SK-N-SH treated with all-trans-retinoic acid at 6 μM for 48 hours (cell line): ENCODE results near the gene DOCK11.

Experiments used
- ARNTL ChIP-seq: fragments of 450-650 bp; formaldehyde crosslinking; IDR thresholded peaks from 2 replicates; pipeline ENCODE4 v1.5.0; 2020; ENCODE audit warnings: low read depth, mild to moderate bottlenecking, moderate library complexity, borderline replicate concordance
- CSDC2 ChIP-seq: fragments of 250-450 bp; sonication (Bioruptor Pico); IDR thresholded peaks from 2 replicates; pipeline ENCODE4 v1.5.0; 2020; ENCODE audit warnings: mild to moderate bottlenecking, moderate library complexity
- PPARA ChIP-seq: fragments of 250-450 bp; sonication (Bioruptor Pico); IDR thresholded peaks from 2 replicates; pipeline ENCODE4 v1.5.0; 2020; ENCODE audit warnings: mild to moderate bottlenecking, borderline replicate concordance
- RARB ChIP-seq: fragments of 250-450 bp; sonication (Bioruptor Pico); IDR thresholded peaks from 2 replicates; pipeline ENCODE4 v1.8.0; 2021; ENCODE audit warnings: mild to moderate bottlenecking, moderate library complexity
- TCF4 ChIP-seq: fragments of 250-450 bp; sonication (Bioruptor Pico); IDR thresholded peaks from 2 replicates; pipeline ENCODE4 v1.8.0; 2021; ENCODE audit warnings: mild to moderate bottlenecking, moderate library complexity, borderline replicate concordance
- TOX ChIP-seq: fragments of 250-450 bp; sonication (Bioruptor Pico); IDR thresholded peaks from 2 replicates; pipeline ENCODE4 v1.8.0; 2021; ENCODE audit warnings: mild to moderate bottlenecking, moderate library complexity, borderline replicate concordance
- ZFP3 ChIP-seq: fragments of 250-450 bp; sonication (Bioruptor Pico); IDR thresholded peaks from 2 replicates; pipeline ENCODE4 v1.5.0; 2020; ENCODE audit warnings: mild to moderate bottlenecking, moderate library complexity
- ZNF70 ChIP-seq: fragments of 450-650 bp; formaldehyde crosslinking; IDR thresholded peaks from 2 replicates; pipeline ENCODE4 v1.5.0; 2020; ENCODE audit warnings: mild to moderate bottlenecking, moderate library complexity
- TF ChIP-seq, protein P1 (sequence below): fragments of 250-450 bp; sonication (Bioruptor Pico); IDR thresholded peaks from 2 replicates; pipeline ENCODE4 v1.8.0; 2020; ENCODE audit warnings: mild to moderate bottlenecking, moderate library complexity, borderline replicate concordance
- TF ChIP-seq, protein P2 (sequence below): fragments of 250-450 bp; sonication (Bioruptor Pico); IDR thresholded peaks from 2 replicates; pipeline ENCODE4 v1.5.1; 2021; ENCODE audit warnings: mild to moderate bottlenecking, moderate library complexity
- TF ChIP-seq, protein P3 (sequence below): fragments of 250-450 bp; sonication (Bioruptor Pico); IDR thresholded peaks from 2 replicates; pipeline ENCODE4 v1.8.0; 2021; ENCODE audit warnings: low read depth, mild to moderate bottlenecking, moderate library complexity, borderline replicate concordance
- TF ChIP-seq, protein P4 (sequence below): fragments of 250-450 bp; sonication (Bioruptor Pico); IDR thresholded peaks from 2 replicates; pipeline ENCODE4 v1.5.0; 2020; ENCODE audit warnings: mild to moderate bottlenecking, moderate library complexity
- TF ChIP-seq, protein P5 (sequence below): fragments of 250-450 bp; sonication (Bioruptor Pico); IDR thresholded peaks from 2 replicates; pipeline ENCODE4 v1.5.1; 2020; ENCODE audit warnings: low read depth, mild to moderate bottlenecking, moderate library complexity

DNA sequence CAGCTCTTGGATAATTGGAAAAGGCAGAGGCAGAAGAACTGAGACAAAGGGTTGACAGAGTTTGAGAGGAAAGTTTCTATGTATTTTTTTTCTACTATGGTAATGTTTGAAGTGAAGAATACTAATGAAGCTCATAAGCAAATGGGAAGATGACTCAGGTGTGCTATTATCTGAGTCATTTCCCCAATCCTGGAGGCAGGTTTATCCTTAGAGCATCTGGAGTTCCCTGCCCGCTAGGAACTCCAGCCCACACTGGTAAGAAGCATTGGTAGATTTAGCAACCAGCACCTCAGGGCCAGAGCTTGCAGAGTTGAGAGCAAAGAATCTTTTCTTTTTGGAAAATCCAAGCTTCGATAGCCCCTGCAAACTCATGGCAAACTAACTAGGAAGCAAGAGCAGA is 55.2 kb downstream of the DOCK11 start:
- TF ChIP-seq CSDC2 (CRISPR knock-in tag) (no peak), RARB (CRISPR knock-in tag) (no peak), TOX (no peak), ARNTL (CRISPR knock-in tag) (no peak), ZFP3 (CRISPR knock-in tag) (no peak), ZNF70 (CRISPR knock-in tag) (no peak), TCF4 (no peak), PPARA (CRISPR knock-in tag) (no peak)
- TF ChIP-seq, protein P1, sequence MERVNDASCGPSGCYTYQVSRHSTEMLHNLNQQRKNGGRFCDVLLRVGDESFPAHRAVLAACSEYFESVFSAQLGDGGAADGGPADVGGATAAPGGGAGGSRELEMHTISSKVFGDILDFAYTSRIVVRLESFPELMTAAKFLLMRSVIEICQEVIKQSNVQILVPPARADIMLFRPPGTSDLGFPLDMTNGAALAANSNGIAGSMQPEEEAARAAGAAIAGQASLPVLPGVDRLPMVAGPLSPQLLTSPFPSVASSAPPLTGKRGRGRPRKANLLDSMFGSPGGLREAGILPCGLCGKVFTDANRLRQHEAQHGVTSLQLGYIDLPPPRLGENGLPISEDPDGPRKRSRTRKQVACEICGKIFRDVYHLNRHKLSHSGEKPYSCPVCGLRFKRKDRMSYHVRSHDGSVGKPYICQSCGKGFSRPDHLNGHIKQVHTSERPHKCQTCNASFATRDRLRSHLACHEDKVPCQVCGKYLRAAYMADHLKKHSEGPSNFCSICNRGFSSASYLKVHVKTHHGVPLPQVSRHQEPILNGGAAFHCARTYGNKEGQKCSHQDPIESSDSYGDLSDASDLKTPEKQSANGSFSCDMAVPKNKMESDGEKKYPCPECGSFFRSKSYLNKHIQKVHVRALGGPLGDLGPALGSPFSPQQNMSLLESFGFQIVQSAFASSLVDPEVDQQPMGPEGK, result no peak
- TF ChIP-seq, protein P2, sequence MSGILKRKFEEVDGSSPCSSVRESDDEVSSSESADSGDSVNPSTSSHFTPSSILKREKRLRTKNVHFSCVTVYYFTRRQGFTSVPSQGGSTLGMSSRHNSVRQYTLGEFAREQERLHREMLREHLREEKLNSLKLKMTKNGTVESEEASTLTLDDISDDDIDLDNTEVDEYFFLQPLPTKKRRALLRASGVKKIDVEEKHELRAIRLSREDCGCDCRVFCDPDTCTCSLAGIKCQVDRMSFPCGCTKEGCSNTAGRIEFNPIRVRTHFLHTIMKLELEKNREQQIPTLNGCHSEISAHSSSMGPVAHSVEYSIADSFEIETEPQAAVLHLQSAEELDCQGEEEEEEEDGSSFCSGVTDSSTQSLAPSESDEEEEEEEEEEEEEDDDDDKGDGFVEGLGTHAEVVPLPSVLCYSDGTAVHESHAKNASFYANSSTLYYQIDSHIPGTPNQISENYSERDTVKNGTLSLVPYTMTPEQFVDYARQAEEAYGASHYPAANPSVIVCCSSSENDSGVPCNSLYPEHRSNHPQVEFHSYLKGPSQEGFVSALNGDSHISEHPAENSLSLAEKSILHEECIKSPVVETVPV (CRISPR knock-in tag), result no peak
- TF ChIP-seq, protein P3, sequence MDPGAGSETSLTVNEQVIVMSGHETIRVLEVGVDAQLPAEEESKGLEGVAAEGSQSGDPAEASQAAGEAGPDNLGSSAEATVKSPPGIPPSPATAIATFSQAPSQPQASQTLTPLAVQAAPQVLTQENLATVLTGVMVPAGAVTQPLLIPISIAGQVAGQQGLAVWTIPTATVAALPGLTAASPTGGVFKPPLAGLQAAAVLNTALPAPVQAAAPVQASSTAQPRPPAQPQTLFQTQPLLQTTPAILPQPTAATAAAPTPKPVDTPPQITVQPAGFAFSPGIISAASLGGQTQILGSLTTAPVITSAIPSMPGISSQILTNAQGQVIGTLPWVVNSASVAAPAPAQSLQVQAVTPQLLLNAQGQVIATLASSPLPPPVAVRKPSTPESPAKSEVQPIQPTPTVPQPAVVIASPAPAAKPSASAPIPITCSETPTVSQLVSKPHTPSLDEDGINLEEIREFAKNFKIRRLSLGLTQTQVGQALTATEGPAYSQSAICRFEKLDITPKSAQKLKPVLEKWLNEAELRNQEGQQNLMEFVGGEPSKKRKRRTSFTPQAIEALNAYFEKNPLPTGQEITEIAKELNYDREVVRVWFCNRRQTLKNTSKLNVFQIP (CRISPR knock-in tag), result no peak
- TF ChIP-seq, protein P4, sequence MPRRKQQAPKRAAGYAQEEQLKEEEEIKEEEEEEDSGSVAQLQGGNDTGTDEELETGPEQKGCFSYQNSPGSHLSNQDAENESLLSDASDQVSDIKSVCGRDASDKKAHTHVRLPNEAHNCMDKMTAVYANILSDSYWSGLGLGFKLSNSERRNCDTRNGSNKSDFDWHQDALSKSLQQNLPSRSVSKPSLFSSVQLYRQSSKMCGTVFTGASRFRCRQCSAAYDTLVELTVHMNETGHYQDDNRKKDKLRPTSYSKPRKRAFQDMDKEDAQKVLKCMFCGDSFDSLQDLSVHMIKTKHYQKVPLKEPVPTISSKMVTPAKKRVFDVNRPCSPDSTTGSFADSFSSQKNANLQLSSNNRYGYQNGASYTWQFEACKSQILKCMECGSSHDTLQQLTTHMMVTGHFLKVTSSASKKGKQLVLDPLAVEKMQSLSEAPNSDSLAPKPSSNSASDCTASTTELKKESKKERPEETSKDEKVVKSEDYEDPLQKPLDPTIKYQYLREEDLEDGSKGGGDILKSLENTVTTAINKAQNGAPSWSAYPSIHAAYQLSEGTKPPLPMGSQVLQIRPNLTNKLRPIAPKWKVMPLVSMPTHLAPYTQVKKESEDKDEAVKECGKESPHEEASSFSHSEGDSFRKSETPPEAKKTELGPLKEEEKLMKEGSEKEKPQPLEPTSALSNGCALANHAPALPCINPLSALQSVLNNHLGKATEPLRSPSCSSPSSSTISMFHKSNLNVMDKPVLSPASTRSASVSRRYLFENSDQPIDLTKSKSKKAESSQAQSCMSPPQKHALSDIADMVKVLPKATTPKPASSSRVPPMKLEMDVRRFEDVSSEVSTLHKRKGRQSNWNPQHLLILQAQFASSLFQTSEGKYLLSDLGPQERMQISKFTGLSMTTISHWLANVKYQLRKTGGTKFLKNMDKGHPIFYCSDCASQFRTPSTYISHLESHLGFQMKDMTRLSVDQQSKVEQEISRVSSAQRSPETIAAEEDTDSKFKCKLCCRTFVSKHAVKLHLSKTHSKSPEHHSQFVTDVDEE (CRISPR knock-in tag), result no peak
- TF ChIP-seq, protein P5, sequence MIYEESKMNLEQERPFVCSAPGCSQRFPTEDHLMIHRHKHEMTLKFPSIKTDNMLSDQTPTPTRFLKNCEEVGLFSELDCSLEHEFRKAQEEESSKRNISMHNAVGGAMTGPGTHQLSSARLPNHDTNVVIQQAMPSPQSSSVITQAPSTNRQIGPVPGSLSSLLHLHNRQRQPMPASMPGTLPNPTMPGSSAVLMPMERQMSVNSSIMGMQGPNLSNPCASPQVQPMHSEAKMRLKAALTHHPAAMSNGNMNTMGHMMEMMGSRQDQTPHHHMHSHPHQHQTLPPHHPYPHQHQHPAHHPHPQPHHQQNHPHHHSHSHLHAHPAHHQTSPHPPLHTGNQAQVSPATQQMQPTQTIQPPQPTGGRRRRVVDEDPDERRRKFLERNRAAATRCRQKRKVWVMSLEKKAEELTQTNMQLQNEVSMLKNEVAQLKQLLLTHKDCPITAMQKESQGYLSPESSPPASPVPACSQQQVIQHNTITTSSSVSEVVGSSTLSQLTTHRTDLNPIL (CRISPR knock-in tag), result no peak
